HAP-1 (cell line): ENCODE results near the gene COL4A4.
"Not testable (repeated sequence)": the region's sequence is repeated elsewhere in the genome, so short reads cannot be mapped to it uniquely, and the experiment has no call there.

Source experiments
- DNase-seq, 2 experiments: peaks; one replicate each; pipeline ENCODE4 v3.0.0-alpha.2; 2016 to 2020; ENCODE audit warnings: low spot score in 2 of 2
- H3K27me3 ChIP-seq: fragments of 250-450 bp; sonication (Bioruptor Pico); 2 replicates; pipeline ENCODE4 v1.5.1; 2020; ENCODE audit warnings: low read depth, mild to moderate bottlenecking, moderate library complexity
- H3K36me3 ChIP-seq: fragments of 250-450 bp; sonication (Bioruptor Pico); replicated peaks from 2 replicates; pipeline ENCODE4 v1.5.1; 2020; ENCODE audit warnings: mild to moderate bottlenecking
- H3K4me1 ChIP-seq: fragments of 250-450 bp; sonication (Bioruptor Pico); 2 replicates; pipeline ENCODE4 v1.5.1; 2020; ENCODE audit warnings: mild to moderate bottlenecking
- H3K4me3 ChIP-seq: fragments of 250-450 bp; sonication (Bioruptor Pico); 2 replicates; pipeline ENCODE4 v1.5.1; 2020; ENCODE audit warnings: mild to moderate bottlenecking, moderate library complexity
- H3K9me3 ChIP-seq: fragments of 250-450 bp; sonication (Bioruptor Pico); 2 replicates; pipeline ENCODE4 v1.5.1; 2020; ENCODE audit warnings: mild to moderate bottlenecking, moderate library complexity
- in situ Hi-C: fragments of 300-500 bp; cut with MboI; formaldehyde crosslinking; loops from 3 replicates; pipeline ENCODE4 v1.14.3; 2020; ENCODE audit warnings: low sequenced_read_pairs, inconsistent platforms, mixed read lengths

COL4A4 gene

DNA sequence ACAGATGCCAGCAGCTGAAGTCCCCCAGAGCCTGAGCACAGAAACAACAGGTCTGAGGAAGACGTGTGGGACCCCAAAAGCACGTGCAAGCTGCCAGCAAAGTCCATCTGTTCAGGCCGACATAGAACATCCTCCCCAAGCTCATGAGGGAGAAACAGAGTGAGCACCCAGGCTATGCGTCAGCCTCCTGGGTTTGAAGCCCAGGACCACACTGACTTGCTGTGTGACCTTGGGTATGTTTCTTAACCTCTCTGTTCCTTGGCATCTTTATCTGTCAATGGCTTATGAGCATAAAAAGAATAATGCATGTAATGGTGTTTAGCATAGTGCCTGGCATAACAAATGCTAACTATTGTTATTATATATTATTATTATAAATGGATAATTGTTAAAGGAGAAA lies 40.3 kb downstream of the COL4A4 start:
- Histone ChIP-seq H3K4me3 (no peak overlapping the region), H3K27me3 (no peaks in the 10 kb centered on the region), H3K4me1 (peaks cover 14% of the 10 kb centered on the region), H3K36me3 (no peaks in the 10 kb centered on the region), H3K9me3 (no peaks in the 10 kb centered on the region)
- DNase-seq, result no peak
- in situ Hi-C loops, result no loop called here

DNA sequence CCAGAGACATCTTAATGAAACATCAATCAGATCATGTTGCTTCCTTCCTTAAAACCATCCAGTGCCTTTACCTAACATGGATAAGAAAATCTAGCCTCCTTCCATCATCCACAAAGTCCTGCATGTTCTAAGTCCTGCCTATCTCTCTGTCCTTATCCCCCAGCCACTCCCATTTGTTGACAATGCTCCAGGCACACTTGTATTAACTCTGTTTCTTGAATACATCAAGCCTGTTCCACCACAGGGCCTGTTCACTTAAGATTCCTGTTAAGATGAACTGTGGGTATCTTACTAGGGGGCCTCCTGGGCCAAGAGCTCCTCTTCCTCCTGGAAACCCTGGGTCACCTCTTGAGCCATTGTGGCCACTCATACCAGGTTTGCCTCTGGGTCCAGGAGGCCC lies 45.7 kb downstream of the COL4A4 start:
- Histone ChIP-seq H3K4me3 (no peak overlapping the region), H3K27me3 (no peaks in the 10 kb centered on the region), H3K9me3 (no peaks in the 10 kb centered on the region), H3K36me3 (no peaks in the 10 kb centered on the region), H3K4me1 (no peaks in the 10 kb centered on the region)
- DNase-seq, result no peak
- in situ Hi-C loops, result no loop called here

DNA sequence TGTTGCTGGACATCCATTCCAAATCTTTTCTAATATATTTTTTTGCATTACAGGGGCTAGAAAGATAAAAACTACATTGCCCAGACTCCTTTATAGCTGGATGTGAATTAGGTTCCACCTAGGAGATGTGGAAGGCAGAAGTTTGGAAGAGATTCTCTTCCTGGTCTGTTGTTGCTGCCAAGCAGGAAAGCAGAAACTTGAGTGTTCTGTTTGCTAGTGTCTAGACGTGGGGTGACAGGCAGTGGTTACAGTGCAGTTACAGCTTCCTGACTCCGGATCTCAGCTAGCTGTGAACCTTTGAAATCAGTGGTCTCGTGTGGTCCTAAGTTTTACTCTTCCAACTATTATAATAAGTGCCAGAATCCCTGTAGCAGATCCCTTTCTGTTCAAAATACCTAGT lies 46.2 kb downstream of the COL4A4 start:
- Histone ChIP-seq H3K27me3 (no peaks in the 10 kb centered on the region), H3K36me3 (no peaks in the 10 kb centered on the region), H3K4me3 (no peak overlapping the region), H3K4me1 (no peaks in the 10 kb centered on the region), H3K9me3 (no peaks in the 10 kb centered on the region)
- no peak for DNase-seq
- in situ Hi-C loops, result no loop called here

GRCh38 chr2:227117027-227117426 lies 47.0 kb downstream of the COL4A4 start:
- Histone ChIP-seq H3K36me3 (no peaks in the 10 kb centered on the region), H3K27me3 (no peaks in the 10 kb centered on the region), H3K4me1 (no peaks in the 10 kb centered on the region), H3K9me3 (no peaks in the 10 kb centered on the region), H3K4me3 (no peak overlapping the region)
- no peak for DNase-seq
- in situ Hi-C loops, result no loop called here

DNA sequence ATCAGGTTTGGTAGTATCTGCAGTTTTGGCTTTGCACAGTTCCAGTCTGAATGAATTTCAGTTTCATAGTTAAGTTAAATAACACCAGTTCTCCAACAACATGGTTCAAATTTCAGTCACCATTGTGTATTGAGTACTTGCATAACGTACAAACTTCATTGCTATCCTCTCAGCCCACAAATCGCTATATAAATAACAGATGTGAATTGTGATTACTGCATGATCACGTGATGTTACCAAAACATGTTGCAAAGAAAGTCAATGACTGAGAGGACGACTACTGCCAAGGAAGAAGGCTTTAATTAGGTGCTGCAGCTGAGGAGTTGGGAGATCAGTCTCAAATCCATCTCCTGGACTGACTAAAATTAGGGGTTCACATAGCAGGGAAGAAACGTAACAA lies 48.2 kb downstream of the COL4A4 start:
- H3K27me3 ChIP-seq, result no peaks in the 10 kb centered on the region
- H3K36me3 ChIP-seq, result no peaks in the 10 kb centered on the region
- in situ Hi-C loops, result no loop called here
- H3K4me3 ChIP-seq, result no peak overlapping the region
- DNase-seq, result no peak
- no peaks in the 10 kb centered on the region for H3K9me3 ChIP-seq
- H3K4me1 ChIP-seq, result no peaks in the 10 kb centered on the region

- H3K9me3 ChIP-seq, result no peaks in the 10 kb centered on the region
- DNase-seq, result peak; percentile 44 to 66
- no peaks in the 10 kb centered on the region for H3K36me3 ChIP-seq
- H3K27me3 ChIP-seq, result no peaks in the 10 kb centered on the region
- in situ Hi-C loops, result no loop called here
- no peaks in the 10 kb centered on the region for H3K4me1 ChIP-seq
- no peak overlapping the region for H3K4me3 ChIP-seq
Observed at GRCh38 chr2:227106845-227107759, 56.9 kb downstream of the COL4A4 start.

GRCh38 chr2:227103583-227103982 lies 60.4 kb downstream of the COL4A4 start:
- Histone ChIP-seq H3K4me3 (no peak overlapping the region), H3K9me3 (no peaks in the 10 kb centered on the region), H3K27me3 (no peaks in the 10 kb centered on the region), H3K4me1 (no peaks in the 10 kb centered on the region), H3K36me3 (no peaks in the 10 kb centered on the region)
- no peak for DNase-seq
- in situ Hi-C loops, result no loop called here

DNA sequence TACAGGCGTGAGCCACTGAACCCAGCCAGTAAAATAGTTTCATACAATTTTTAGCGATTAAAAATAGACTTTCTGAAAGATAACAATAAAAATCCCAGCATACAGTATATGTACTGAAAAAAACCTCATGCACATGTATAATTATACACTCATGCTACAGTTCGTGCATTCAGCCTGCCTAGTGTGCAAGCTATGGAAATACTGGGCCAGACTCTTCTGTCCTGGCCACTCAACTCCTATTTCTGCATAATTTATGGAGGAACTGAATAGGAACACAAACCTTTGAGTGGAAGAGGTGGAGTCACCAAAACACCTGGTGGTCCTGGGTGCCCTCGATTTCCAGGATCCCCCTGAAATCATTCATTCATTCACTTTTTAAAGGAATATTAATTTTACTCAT lies 64.7 kb downstream of the COL4A4 start:
- no peaks in the 10 kb centered on the region for H3K27me3 ChIP-seq
- no peaks in the 10 kb centered on the region for H3K9me3 ChIP-seq
- in situ Hi-C loops, result no loop called here
- H3K4me3 ChIP-seq, result no peak overlapping the region
- no peak for DNase-seq
- H3K4me1 ChIP-seq, result no peaks in the 10 kb centered on the region
- no peaks in the 10 kb centered on the region for H3K36me3 ChIP-seq

GRCh38 chr2:227098162-227098515 lies 65.9 kb downstream of the COL4A4 start:
- Histone ChIP-seq H3K36me3 (no peaks in the 10 kb centered on the region), H3K9me3 (no peaks in the 10 kb centered on the region), H3K4me3 (no peak overlapping the region), H3K27me3 (no peaks in the 10 kb centered on the region), H3K4me1 (no peaks in the 10 kb centered on the region)
- in situ Hi-C loops, result no loop called here
- DNase-seq, result no peak

GRCh38 chr2:227097495-227098161 lies 66.4 kb downstream of the COL4A4 start:
- in situ Hi-C loops, result no loop called here
- H3K4me1 ChIP-seq, result no peaks in the 10 kb centered on the region
- H3K9me3 ChIP-seq, result no peaks in the 10 kb centered on the region
- no peaks in the 10 kb centered on the region for H3K27me3 ChIP-seq
- H3K4me3 ChIP-seq, result no peak overlapping the region
- H3K36me3 ChIP-seq, result no peaks in the 10 kb centered on the region
- DNase-seq, result no peak

- Histone ChIP-seq H3K9me3 (no peaks in the 10 kb centered on the region), H3K4me3 (no peak overlapping the region), H3K36me3 (no peaks in the 10 kb centered on the region), H3K27me3 (no peaks in the 10 kb centered on the region), H3K4me1 (no peaks in the 10 kb centered on the region)
- no peak for DNase-seq
- in situ Hi-C loops, result no loop called here
Observed at GRCh38 chr2:227095346-227095745, 68.7 kb downstream of the COL4A4 start.

GRCh38 chr2:227082286-227082685 lies 81.7 kb downstream of the COL4A4 start:
- DNase-seq, result no peak
- Histone ChIP-seq H3K27me3 (no peaks in the 10 kb centered on the region), H3K4me3 (no peak overlapping the region), H3K4me1 (no peaks in the 10 kb centered on the region), H3K9me3 (no peaks in the 10 kb centered on the region), H3K36me3 (no peaks in the 10 kb centered on the region)
- in situ Hi-C loops, result no loop called here

DNA sequence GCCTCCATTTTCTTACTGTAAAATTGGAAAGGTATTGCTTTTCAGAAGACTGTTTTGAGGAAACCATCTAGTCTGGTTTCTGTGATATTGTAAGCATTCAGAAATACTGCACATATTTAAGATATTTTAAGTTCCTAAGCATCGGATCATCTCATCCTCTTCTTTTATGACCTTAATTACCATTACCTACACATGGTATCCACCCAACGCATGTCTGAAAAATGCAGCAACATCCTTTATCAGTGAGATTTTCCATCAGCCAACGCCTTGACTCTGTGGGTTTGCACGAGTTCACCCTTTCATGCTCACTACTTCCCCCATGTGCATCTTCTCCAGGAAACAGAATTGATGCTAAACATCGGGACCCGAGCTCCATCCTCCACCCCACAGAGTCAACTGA lies 84.3 kb downstream of the COL4A4 start:
- no peak for DNase-seq
- H3K9me3 ChIP-seq, result no peaks in the 10 kb centered on the region
- in situ Hi-C loops, result no loop called here

DNA sequence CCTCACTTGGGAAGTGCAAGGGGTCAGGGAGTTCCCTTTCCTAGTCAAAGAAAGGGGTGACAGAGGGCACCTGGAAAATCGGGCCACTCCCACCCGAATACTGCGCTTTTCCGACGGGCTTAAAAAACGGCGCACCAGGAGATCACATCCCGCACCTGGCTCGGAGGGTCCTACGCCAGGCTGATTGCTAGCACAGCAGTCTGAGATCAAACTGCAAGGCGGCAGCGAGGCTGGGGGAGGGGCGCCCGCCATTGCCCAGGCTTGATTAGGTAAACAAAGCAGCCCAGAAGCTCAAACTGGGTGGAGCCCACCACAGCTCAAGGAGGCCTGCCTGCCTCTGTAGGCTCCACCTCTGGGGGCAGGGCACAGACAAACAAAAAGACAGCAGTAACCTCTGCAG lies 98.9 kb downstream of the COL4A4 start:
- H3K9me3 ChIP-seq, H3K4me3 ChIP-seq, DNase-seq, H3K4me1 ChIP-seq, H3K36me3 ChIP-seq, in situ Hi-C loops, H3K27me3 ChIP-seq: not testable (repeated sequence)

More for the DNA sequence above, 84.3 kb downstream of the COL4A4 start:
- Histone ChIP-seq H3K4me1 (no peaks in the 10 kb centered on the region), H3K36me3 (no peaks in the 10 kb centered on the region), H3K27me3 (no peaks in the 10 kb centered on the region), H3K4me3 (no peak overlapping the region)
